ENCODE measurements around the gene CPXM1.

DNA sequence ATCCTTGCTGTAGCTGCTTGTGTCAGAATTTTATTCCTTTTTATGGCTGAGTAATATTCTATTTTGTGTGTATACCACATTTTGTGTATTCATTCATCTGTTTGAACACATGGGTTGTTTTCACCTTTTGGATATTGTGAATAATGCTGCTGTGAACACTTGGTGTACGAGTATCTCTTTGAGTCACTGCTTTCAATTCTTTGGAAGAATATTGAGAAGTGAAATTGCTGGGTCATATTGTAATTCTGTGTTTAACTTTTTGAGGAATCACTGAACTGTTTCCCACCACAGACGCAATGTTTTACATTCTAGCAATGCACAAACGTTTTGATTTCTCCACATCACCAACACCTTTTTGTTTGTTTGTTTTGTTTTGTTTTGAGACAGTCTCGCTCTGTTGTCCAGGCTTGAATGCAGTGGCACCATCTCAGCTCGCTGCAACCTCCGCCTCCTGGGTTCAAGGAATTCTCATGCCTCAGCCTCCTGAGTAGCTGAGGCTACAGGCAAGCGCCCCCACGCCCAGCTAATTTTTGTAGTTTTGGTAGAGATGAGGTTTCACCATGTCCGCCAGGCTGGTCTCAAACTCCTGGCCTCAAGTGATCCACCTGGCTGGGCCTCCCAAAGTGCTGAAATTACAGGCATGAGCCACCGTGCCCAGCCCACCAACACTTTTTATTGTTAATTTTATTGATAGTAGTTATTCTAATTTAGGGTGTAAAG lies 21.7 kb downstream of the CPXM1 start:
- TF ChIP-seq, protein P1, sequence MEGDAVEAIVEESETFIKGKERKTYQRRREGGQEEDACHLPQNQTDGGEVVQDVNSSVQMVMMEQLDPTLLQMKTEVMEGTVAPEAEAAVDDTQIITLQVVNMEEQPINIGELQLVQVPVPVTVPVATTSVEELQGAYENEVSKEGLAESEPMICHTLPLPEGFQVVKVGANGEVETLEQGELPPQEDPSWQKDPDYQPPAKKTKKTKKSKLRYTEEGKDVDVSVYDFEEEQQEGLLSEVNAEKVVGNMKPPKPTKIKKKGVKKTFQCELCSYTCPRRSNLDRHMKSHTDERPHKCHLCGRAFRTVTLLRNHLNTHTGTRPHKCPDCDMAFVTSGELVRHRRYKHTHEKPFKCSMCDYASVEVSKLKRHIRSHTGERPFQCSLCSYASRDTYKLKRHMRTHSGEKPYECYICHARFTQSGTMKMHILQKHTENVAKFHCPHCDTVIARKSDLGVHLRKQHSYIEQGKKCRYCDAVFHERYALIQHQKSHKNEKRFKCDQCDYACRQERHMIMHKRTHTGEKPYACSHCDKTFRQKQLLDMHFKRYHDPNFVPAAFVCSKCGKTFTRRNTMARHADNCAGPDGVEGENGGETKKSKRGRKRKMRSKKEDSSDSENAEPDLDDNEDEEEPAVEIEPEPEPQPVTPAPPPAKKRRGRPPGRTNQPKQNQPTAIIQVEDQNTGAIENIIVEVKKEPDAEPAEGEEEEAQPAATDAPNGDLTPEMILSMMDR (IDR thresholded peaks at IDR 0.05): no peak
- no peak for TF ChIP-seq POLR2A (IDR thresholded peaks at IDR 0.05)
